SK-N-SH treated with all-trans-retinoic acid at 6 μM for 48 hours (cell line): ENCODE results near the gene NDUFAF4.

Experiments used
- ATAC-seq: fragments of 200-7000 bp; cut with Tn5 transposase; 3 replicates; pipeline ENCODE4 v1.9.1; 2020; ENCODE audit warnings: mild to moderate bottlenecking, moderate library complexity
- ARNTL ChIP-seq: fragments of 450-650 bp; formaldehyde crosslinking; IDR thresholded peaks from 2 replicates; pipeline ENCODE4 v1.5.0; 2020; ENCODE audit warnings: low read depth, mild to moderate bottlenecking, moderate library complexity, borderline replicate concordance
- BACH2 ChIP-seq: fragments of 250-450 bp; sonication (Bioruptor Pico); IDR thresholded peaks from 2 replicates; pipeline ENCODE4 v1.9.0; 2021; ENCODE audit warnings: mild to moderate bottlenecking, borderline replicate concordance
- CSDC2 ChIP-seq: fragments of 250-450 bp; sonication (Bioruptor Pico); IDR thresholded peaks from 2 replicates; pipeline ENCODE4 v1.5.0; 2020; ENCODE audit warnings: mild to moderate bottlenecking, moderate library complexity
- ESRRG ChIP-seq: fragments of 250-450 bp; sonication (Bioruptor Pico); IDR thresholded peaks from 2 replicates; pipeline ENCODE4 v1.6.1; 2021; ENCODE audit warnings: mild to moderate bottlenecking
- GLIS3 ChIP-seq: fragments of 250-450 bp; sonication (Bioruptor Pico); IDR thresholded peaks from 2 replicates; pipeline ENCODE4 v1.5.0; 2020; ENCODE audit warnings: mild to moderate bottlenecking, moderate library complexity
- ISL1 ChIP-seq: fragments of 250-450 bp; sonication (Bioruptor Pico); IDR thresholded peaks from 2 replicates; pipeline ENCODE4 v2.1.2; 2022; ENCODE audit warnings: mild to moderate bottlenecking, moderate library complexity
- OSR1 ChIP-seq: fragments of 250-450 bp; sonication (Bioruptor Pico); IDR thresholded peaks from 2 replicates; pipeline ENCODE4 v1.8.0; 2022; ENCODE audit warnings: moderate library complexity, mild to moderate bottlenecking, inconsistent platforms
- PPARA ChIP-seq: fragments of 250-450 bp; sonication (Bioruptor Pico); IDR thresholded peaks from 2 replicates; pipeline ENCODE4 v1.5.0; 2020; ENCODE audit warnings: mild to moderate bottlenecking, borderline replicate concordance
- RARB ChIP-seq: fragments of 250-450 bp; sonication (Bioruptor Pico); IDR thresholded peaks from 2 replicates; pipeline ENCODE4 v1.8.0; 2021; ENCODE audit warnings: mild to moderate bottlenecking, moderate library complexity
- TCF4 ChIP-seq: fragments of 250-450 bp; sonication (Bioruptor Pico); IDR thresholded peaks from 2 replicates; pipeline ENCODE4 v1.8.0; 2021; ENCODE audit warnings: mild to moderate bottlenecking, moderate library complexity, borderline replicate concordance
- TOX ChIP-seq: fragments of 250-450 bp; sonication (Bioruptor Pico); IDR thresholded peaks from 2 replicates; pipeline ENCODE4 v1.8.0; 2021; ENCODE audit warnings: mild to moderate bottlenecking, moderate library complexity, borderline replicate concordance
- ZC3H10 ChIP-seq: fragments of 250-450 bp; sonication (Bioruptor Pico); IDR thresholded peaks from 2 replicates; pipeline ENCODE4 v1.5.1; 2021; ENCODE audit warnings: mild to moderate bottlenecking, moderate library complexity
- ZNF565 ChIP-seq: fragments of 450-650 bp; formaldehyde crosslinking; conservative IDR thresholded peaks from 2 replicates; pipeline ENCODE4 v1.5.0; 2020; ENCODE audit warnings: low read depth, mild to moderate bottlenecking, moderate library complexity
- ZNF70 ChIP-seq: fragments of 450-650 bp; formaldehyde crosslinking; IDR thresholded peaks from 2 replicates; pipeline ENCODE4 v1.5.0; 2020; ENCODE audit warnings: mild to moderate bottlenecking, moderate library complexity
- ZNF8 ChIP-seq: fragments of 450-650 bp; formaldehyde crosslinking; IDR thresholded peaks from 2 replicates; pipeline ENCODE4 v1.5.0; 2020; ENCODE audit warnings: mild to moderate bottlenecking, moderate library complexity
- TF ChIP-seq, protein P1 (sequence below): fragments of 250-450 bp; sonication (Bioruptor Pico); IDR thresholded peaks from 2 replicates; pipeline ENCODE4 v1.5.0; 2020; ENCODE audit warnings: mild to moderate bottlenecking, moderate library complexity
- TF ChIP-seq, protein P2 (sequence below): fragments of 250-450 bp; sonication (Bioruptor Pico); IDR thresholded peaks from 2 replicates; pipeline ENCODE4 v1.8.0; 2021; ENCODE audit warnings: low read depth, mild to moderate bottlenecking, moderate library complexity, borderline replicate concordance
- TF ChIP-seq, protein P3 (sequence below): fragments of 250-450 bp; sonication (Bioruptor Pico); IDR thresholded peaks from 2 replicates; pipeline ENCODE4 v1.5.1; 2021; ENCODE audit warnings: mild to moderate bottlenecking, moderate library complexity
- TF ChIP-seq, protein P4 (sequence below): fragments of 250-450 bp; sonication (Bioruptor Pico); IDR thresholded peaks from 2 replicates; pipeline ENCODE4 v1.8.0; 2020; ENCODE audit warnings: mild to moderate bottlenecking, moderate library complexity, borderline replicate concordance

NDUFAF4 gene

DNA sequence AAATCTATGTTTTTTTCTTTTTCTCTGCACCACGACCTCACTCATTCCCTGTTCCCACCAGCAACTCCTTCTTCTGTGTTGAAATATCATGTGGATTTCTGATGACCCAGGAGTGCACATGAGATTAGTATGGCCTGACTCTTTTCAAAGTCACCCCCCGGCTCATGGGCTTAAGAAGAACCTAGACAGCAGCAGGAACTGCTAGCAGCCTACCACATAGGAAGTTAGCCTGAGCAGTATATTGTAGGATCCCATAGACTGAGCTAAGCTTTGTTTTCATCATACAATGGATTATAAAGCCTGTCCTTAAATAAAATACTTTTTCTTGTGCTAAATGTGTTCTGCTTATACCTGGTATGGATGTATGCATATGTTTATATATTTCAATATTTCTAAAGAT is 33.5 kb upstream of the NDUFAF4 start:
- TF ChIP-seq ZNF70 (CRISPR knock-in tag) (no peak), OSR1 (CRISPR knock-in tag) (no peak), CSDC2 (CRISPR knock-in tag) (no peak), GLIS3 (CRISPR knock-in tag) (no peak), ISL1 (CRISPR knock-in tag) (no peak), BACH2 (CRISPR knock-in tag) (no peak)
- TF ChIP-seq, protein P1, sequence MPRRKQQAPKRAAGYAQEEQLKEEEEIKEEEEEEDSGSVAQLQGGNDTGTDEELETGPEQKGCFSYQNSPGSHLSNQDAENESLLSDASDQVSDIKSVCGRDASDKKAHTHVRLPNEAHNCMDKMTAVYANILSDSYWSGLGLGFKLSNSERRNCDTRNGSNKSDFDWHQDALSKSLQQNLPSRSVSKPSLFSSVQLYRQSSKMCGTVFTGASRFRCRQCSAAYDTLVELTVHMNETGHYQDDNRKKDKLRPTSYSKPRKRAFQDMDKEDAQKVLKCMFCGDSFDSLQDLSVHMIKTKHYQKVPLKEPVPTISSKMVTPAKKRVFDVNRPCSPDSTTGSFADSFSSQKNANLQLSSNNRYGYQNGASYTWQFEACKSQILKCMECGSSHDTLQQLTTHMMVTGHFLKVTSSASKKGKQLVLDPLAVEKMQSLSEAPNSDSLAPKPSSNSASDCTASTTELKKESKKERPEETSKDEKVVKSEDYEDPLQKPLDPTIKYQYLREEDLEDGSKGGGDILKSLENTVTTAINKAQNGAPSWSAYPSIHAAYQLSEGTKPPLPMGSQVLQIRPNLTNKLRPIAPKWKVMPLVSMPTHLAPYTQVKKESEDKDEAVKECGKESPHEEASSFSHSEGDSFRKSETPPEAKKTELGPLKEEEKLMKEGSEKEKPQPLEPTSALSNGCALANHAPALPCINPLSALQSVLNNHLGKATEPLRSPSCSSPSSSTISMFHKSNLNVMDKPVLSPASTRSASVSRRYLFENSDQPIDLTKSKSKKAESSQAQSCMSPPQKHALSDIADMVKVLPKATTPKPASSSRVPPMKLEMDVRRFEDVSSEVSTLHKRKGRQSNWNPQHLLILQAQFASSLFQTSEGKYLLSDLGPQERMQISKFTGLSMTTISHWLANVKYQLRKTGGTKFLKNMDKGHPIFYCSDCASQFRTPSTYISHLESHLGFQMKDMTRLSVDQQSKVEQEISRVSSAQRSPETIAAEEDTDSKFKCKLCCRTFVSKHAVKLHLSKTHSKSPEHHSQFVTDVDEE = no peak
- TF ChIP-seq, protein P2, sequence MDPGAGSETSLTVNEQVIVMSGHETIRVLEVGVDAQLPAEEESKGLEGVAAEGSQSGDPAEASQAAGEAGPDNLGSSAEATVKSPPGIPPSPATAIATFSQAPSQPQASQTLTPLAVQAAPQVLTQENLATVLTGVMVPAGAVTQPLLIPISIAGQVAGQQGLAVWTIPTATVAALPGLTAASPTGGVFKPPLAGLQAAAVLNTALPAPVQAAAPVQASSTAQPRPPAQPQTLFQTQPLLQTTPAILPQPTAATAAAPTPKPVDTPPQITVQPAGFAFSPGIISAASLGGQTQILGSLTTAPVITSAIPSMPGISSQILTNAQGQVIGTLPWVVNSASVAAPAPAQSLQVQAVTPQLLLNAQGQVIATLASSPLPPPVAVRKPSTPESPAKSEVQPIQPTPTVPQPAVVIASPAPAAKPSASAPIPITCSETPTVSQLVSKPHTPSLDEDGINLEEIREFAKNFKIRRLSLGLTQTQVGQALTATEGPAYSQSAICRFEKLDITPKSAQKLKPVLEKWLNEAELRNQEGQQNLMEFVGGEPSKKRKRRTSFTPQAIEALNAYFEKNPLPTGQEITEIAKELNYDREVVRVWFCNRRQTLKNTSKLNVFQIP (CRISPR knock-in tag) = no peak
- TF ChIP-seq, protein P3, sequence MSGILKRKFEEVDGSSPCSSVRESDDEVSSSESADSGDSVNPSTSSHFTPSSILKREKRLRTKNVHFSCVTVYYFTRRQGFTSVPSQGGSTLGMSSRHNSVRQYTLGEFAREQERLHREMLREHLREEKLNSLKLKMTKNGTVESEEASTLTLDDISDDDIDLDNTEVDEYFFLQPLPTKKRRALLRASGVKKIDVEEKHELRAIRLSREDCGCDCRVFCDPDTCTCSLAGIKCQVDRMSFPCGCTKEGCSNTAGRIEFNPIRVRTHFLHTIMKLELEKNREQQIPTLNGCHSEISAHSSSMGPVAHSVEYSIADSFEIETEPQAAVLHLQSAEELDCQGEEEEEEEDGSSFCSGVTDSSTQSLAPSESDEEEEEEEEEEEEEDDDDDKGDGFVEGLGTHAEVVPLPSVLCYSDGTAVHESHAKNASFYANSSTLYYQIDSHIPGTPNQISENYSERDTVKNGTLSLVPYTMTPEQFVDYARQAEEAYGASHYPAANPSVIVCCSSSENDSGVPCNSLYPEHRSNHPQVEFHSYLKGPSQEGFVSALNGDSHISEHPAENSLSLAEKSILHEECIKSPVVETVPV (CRISPR knock-in tag) = no peak
- TF ChIP-seq, all 23 proteins: peak for 0
- ATAC-seq = no peak

DNA sequence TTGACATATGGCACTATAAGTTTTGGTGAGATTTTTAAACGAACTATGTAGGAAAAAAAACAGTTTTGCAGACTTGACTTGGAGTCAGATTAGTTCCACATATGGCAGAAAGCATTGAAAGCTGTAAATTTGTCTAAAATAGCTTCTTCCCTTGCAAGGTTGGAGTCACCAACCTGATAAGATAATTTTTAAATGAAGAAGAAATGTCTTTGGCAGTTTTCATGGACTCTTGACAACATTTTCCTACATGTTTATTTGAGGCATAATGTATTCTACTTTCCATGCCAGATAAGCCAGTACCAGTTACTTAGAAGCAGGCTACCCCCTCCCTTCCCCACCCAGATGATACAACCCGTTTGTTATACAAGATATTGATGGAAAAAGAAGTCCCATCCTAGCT is 32.0 kb upstream of the NDUFAF4 start:
- TF ChIP-seq ZNF70 (CRISPR knock-in tag) = no peak
- no peak for TF ChIP-seq OSR1 (CRISPR knock-in tag)
- TF ChIP-seq, protein P1 = no peak
- TF ChIP-seq ESRRG (CRISPR knock-in tag) = no peak
- TF ChIP-seq ARNTL = no peak
- no peak for TF ChIP-seq PPARA (CRISPR knock-in tag)
- no peak for TF ChIP-seq RARB (CRISPR knock-in tag)
- TF ChIP-seq CSDC2 (CRISPR knock-in tag) = no peak
- TF ChIP-seq, protein P4, sequence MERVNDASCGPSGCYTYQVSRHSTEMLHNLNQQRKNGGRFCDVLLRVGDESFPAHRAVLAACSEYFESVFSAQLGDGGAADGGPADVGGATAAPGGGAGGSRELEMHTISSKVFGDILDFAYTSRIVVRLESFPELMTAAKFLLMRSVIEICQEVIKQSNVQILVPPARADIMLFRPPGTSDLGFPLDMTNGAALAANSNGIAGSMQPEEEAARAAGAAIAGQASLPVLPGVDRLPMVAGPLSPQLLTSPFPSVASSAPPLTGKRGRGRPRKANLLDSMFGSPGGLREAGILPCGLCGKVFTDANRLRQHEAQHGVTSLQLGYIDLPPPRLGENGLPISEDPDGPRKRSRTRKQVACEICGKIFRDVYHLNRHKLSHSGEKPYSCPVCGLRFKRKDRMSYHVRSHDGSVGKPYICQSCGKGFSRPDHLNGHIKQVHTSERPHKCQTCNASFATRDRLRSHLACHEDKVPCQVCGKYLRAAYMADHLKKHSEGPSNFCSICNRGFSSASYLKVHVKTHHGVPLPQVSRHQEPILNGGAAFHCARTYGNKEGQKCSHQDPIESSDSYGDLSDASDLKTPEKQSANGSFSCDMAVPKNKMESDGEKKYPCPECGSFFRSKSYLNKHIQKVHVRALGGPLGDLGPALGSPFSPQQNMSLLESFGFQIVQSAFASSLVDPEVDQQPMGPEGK (CRISPR knock-in tag) = no peak
- no peak for ATAC-seq

DNA sequence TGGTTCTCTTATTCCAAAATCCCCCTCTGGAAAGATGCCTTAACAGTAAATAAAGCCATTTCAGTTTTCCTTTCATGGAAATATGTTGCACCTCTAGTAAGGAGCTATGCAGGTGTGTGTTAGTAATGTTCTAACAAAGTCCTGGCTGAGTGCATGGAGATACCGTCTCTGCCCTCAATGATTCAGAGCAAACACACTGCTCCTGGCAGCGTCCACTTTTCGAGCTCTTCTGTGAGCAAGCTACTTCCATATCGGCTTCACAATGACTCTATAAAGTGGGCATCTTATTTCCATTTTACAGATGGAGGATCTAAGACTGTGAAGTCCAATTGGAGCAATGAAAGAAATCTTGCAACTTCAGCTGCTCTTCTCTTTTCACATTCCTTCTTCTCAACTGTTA is 30.0 kb upstream of the NDUFAF4 start:
- ATAC-seq = no peak

DNA sequence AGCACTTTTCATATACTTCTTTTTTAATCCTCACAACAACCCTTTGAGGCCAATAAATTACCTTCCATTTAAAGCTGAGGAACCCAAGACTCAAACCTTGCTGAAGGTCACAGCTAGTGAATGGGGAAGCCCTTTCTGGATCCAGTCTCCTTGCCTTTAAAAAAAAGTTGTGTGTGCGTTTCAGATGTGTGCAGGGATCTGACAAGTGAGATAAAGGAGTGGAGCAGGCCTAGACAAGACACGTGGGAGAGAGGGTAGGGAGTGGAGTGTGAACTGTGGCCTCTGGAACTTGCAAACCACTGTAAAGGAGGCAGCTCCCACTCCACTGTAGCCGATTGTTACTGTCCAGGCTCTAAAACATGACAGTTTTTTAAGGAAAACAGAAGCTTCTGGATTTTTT is 28.7 kb upstream of the NDUFAF4 start:
- no peak for ATAC-seq
- TF ChIP-seq, protein P4 (CRISPR knock-in tag) = no peak
- TF ChIP-seq BACH2 (CRISPR knock-in tag) (no peak), ZNF70 (CRISPR knock-in tag) (no peak), ZNF565 (CRISPR knock-in tag) (no peak), TOX (CRISPR knock-in tag) (no peak), ZNF8 (CRISPR knock-in tag) (no peak)
- TF ChIP-seq, protein P3 (CRISPR knock-in tag) = no peak

More for the DNA sequence above, 30.0 kb upstream of the NDUFAF4 start:
- no peak for TF ChIP-seq BACH2 (CRISPR knock-in tag)
- TF ChIP-seq ZC3H10 = no peak
- no peak for TF ChIP-seq TCF4 (CRISPR knock-in tag)
- TF ChIP-seq, all 23 proteins: peak for 0
